ENCODE data around the gene KIF19. TPM values are rescaled to one million over a fixed set of nuclear protein-coding genes. Genes with fewer than 3 reads are reported as not detected.
"Not testable (repeated sequence)": the region's sequence is repeated elsewhere in the genome, so short reads cannot be mapped to it uniquely, and the experiment has no call there.

KIF19 gene
- total RNA-seq, 1 donor from 2014 or later = not detected

DNA sequence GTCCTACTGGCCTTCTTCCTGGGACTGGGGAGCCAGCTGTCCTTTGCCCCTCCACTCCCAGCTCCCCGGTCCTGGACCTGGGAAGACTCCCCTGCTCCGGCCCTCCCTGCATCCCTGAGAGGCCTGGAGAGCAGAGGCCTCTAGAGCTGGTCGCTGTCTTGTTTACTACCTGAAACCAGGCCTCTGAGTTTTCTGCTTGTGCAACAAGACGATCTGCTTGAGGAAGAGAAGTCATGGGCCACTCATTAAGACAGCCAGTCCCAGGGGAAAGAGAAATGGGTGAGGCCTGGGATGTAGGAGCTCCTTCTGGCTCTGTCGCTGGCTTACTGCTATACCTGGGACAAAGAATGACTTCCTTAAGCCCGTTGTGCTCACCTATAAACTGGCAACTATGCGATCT lies 76.0 kb downstream of the KIF19 start:
- Mint-ChIP-seq H3K4me1 (peaks cover 11% of the 10 kb centered on the region), H3K4me3 (no peak overlapping the region), H3K27ac (no peak overlapping the region), H3K9me3 (no peaks in the 10 kb centered on the region), H3K36me3 (no peaks in the 10 kb centered on the region), H3K27me3 (ENCODE audit: low read depth) (no peaks in the 10 kb centered on the region)
- no peak for DNase-seq (ENCODE audit: low spot score in 2 of 2, unreplicated experiment in 2 of 2)
- TF ChIP-seq, protein P1, sequence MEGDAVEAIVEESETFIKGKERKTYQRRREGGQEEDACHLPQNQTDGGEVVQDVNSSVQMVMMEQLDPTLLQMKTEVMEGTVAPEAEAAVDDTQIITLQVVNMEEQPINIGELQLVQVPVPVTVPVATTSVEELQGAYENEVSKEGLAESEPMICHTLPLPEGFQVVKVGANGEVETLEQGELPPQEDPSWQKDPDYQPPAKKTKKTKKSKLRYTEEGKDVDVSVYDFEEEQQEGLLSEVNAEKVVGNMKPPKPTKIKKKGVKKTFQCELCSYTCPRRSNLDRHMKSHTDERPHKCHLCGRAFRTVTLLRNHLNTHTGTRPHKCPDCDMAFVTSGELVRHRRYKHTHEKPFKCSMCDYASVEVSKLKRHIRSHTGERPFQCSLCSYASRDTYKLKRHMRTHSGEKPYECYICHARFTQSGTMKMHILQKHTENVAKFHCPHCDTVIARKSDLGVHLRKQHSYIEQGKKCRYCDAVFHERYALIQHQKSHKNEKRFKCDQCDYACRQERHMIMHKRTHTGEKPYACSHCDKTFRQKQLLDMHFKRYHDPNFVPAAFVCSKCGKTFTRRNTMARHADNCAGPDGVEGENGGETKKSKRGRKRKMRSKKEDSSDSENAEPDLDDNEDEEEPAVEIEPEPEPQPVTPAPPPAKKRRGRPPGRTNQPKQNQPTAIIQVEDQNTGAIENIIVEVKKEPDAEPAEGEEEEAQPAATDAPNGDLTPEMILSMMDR (IDR thresholded peaks at IDR 0.05; ENCODE audit: unreplicated experiment) = no peak

DNA sequence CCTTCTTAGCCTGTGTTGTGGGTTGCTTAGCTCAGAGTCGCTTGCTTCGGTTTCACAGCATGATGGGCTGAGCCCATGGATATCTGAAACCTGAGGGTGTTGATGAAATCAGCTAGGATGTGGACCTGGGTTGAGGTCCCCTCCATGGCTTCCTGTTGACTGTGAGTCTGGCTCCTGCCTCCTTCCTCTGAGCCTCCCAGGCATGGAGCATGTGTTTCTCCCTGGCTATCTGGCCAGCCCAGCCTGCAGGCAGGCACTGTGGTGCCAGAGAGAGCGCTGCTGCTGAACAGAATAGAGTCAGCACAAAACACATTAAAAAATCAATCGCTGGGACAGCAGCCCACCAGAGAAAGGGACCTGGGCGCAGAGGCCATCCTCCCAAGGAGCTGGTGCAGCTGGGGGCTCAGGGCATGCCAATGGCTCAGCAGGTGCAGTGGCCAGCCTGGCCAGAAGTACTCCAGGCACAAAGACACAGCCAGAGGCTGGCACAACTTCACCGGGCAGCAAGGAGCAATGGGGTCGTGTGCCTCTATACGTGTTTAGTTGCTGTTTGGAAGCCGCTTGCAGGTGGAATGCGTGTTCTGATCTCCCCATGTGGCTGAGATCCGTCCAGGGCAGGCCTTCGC lies 77.6 kb downstream of the KIF19 start:
- Mint-ChIP-seq H3K27me3 (ENCODE audit: low read depth) (no peaks in the 10 kb centered on the region), H3K4me3 (no peak overlapping the region), H3K9me3 (no peaks in the 10 kb centered on the region), H3K4me1 (peaks cover 11% of the 10 kb centered on the region), H3K36me3 (no peaks in the 10 kb centered on the region), H3K27ac (no peak overlapping the region)
- TF ChIP-seq, protein P1 (IDR thresholded peaks at IDR 0.05; ENCODE audit: unreplicated experiment) = no peak
- DNase-seq (ENCODE audit: low spot score in 2 of 2, unreplicated experiment in 2 of 2) = no peak

DNA sequence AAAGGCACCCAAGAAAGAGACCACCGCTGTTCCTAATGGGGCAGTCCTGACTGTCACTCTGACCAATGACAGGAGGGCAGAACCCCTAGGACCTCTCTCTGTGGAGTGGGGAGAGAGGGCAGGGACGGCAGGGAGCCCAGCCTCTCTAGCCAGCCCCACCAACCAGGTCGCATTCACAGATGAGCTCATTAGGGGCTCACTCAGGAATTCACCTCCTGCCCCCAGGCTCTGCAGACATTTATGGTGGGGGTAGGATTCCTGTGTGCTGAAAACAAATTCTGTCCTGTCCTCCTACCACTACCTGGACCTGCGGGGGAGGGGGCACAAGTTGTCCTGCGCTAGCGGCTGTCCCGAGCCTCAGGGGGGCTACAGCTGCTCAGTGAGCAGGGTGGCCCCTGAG lies 78.2 kb downstream of the KIF19 start:
- peaks cover 11% of the 10 kb centered on the region for H3K4me1 Mint-ChIP-seq
- H3K9me3 Mint-ChIP-seq = no peaks in the 10 kb centered on the region
- TF ChIP-seq, protein P1 (IDR thresholded peaks at IDR 0.05; ENCODE audit: unreplicated experiment) = no peak
- H3K4me3 Mint-ChIP-seq = no peak overlapping the region
- H3K27me3 Mint-ChIP-seq (ENCODE audit: low read depth) = no peaks in the 10 kb centered on the region
- H3K36me3 Mint-ChIP-seq = no peaks in the 10 kb centered on the region
- no peak for DNase-seq (ENCODE audit: low spot score in 2 of 2, unreplicated experiment in 2 of 2)
- H3K27ac Mint-ChIP-seq = no peak overlapping the region

DNA sequence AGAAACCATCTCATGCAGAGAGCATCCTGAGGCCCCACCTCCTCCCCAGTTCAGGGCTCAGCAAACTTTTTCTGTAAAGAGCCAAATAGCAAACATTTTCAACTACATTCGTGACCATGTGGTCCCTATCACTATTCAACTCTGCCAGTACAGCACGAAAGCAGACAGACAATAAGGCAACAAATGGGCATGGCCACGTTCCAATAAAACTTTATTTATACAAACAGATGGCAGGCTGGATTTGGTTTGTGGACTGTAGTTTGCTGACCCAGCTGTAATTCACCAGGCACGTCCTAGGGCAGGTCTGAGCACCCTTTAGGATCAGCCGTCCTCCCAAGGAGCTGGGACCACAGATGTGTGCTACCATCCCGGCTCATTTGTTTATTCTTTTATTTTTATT lies 78.8 kb downstream of the KIF19 start:
- TF ChIP-seq, protein P1 (IDR thresholded peaks at IDR 0.05; ENCODE audit: unreplicated experiment) = no peak
- peaks cover 11% of the 10 kb centered on the region for H3K4me1 Mint-ChIP-seq
- H3K36me3 Mint-ChIP-seq = no peaks in the 10 kb centered on the region
- no peak overlapping the region for H3K27ac Mint-ChIP-seq
- H3K4me3 Mint-ChIP-seq = no peak overlapping the region
- no peaks in the 10 kb centered on the region for H3K9me3 Mint-ChIP-seq
- DNase-seq (ENCODE audit: low spot score in 2 of 2, unreplicated experiment in 2 of 2) = no peak
- H3K27me3 Mint-ChIP-seq (ENCODE audit: low read depth) = no peaks in the 10 kb centered on the region

DNA sequence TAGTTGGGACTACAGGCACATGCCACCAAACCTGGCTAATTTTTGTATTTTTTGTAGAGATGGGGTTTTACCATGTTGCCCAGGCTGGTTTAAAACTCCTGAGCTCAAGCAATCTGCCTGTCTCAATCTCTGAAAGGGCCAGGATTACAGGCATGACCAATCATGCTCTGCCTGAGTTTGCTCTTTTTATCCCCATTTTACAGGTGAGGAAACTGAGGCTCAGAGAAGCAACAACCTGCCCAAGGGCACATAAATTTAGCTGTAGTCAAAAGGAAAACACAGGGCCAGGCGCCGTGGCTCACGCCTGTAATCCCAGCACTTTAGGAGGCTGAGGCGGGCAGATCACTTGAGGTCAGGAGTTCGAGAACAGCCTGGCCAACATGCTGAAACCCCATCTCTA lies 79.3 kb downstream of the KIF19 start:
- H3K27me3 Mint-ChIP-seq (ENCODE audit: low read depth); H3K27ac Mint-ChIP-seq; H3K4me3 Mint-ChIP-seq; H3K36me3 Mint-ChIP-seq; DNase-seq (ENCODE audit: low spot score in 2 of 2, unreplicated experiment in 2 of 2); H3K9me3 Mint-ChIP-seq: not testable (repeated sequence)
- H3K4me1 Mint-ChIP-seq = peaks cover 11% of the 10 kb centered on the region

Other genes starting within 250 kb of the KIF19 start
- 1,016 to 1,079 TPM (median 1,046 TPM) in 3 replicates for gene RPL38, start 122.5 kb upstream of the KIF19 start, total RNA-seq
- 16.8 to 17.2 TPM (median 17.0 TPM) in 3 replicates for gene TTYH2, start 112.7 kb upstream of the KIF19 start, total RNA-seq
- gene DNAI2, start 52.0 kb upstream of the KIF19 start, total RNA-seq = 0.18 TPM in 1 of 3 replicates, not detected in the others
- gene BTBD17, start 35.6 kb downstream of the KIF19 start, total RNA-seq = 0.11 to 0.16 TPM in 2 of 3 replicates, not detected in the other
- 0.18 TPM in 1 of 3 replicates, not detected in the others for gene GPR142, start 41.3 kb downstream of the KIF19 start, total RNA-seq
- 37.2 to 44.2 TPM (median 38.7 TPM) in 3 replicates for gene GPRC5C, start 105.9 kb downstream of the KIF19 start, total RNA-seq
- not detected in 3 replicates for gene CD300A, start 140.4 kb downstream of the KIF19 start, total RNA-seq
- not detected in 3 replicates for gene CD300LB, start 205.2 kb downstream of the KIF19 start, total RNA-seq
- not detected in 3 replicates for gene CD300C, start 219.9 kb downstream of the KIF19 start, total RNA-seq
- not detected in 3 replicates for gene CD300H, start 241.3 kb downstream of the KIF19 start, total RNA-seq